ENCODE measurements around the gene RBM4. TPM values are rescaled to one million over a fixed set of nuclear protein-coding genes. Genes with fewer than 3 reads are reported as not detected.
A peak's percentile ranks its signal among the peaks of the same experiment; 100 is the strongest.

The RBM4 gene
- total and polyA plus RNA-seq, 9 donors, result 64.0 to 177 (median 121) TPM

GRCh38 chr11:66687831-66688281 lies 49.4 kb downstream of the RBM4 start:
- TF ChIP-seq CTCF (IDR thresholded peaks at IDR 0.05) (no peak), POLR2A (IDR thresholded peaks at IDR 0.05) (no peak), EP300 (IDR thresholded peaks at IDR 0.05) (no peak)
- no peak overlapping the region for H3K27ac ChIP-seq
- DNase-seq, result no peak

GRCh38 chr11:66688561-66689534 lies 50.3 kb downstream of the RBM4 start:
- Histone ChIP-seq H3K27me3 (no peaks in the 10 kb centered on the region), H3K4me3 (no peak overlapping the region), H3K9me3 (no peaks in the 10 kb centered on the region), H3K27ac (no peak overlapping the region), H3K4me1 (ENCODE audit: insufficient read depth) (no peaks in the 10 kb centered on the region), H3K36me3 (no peaks in the 10 kb centered on the region)
- intact Hi-C loops (cut with DNase I), result loop anchor here in 2 of 4 donors (5.0 to 10.0 kb wide), 2 partner anchors 112 to 274 kb away; no protein-coding TSS in a partner anchor
- DNase-seq, result peak in 1 of 5 donors; percentile 23
- TF ChIP-seq POLR2A (IDR thresholded peaks at IDR 0.05) (no peak), EP300 (IDR thresholded peaks at IDR 0.05) (no peak), CTCF (IDR thresholded peaks at IDR 0.05) (no peak)
- 75 to 80% (median 80%) methylated on average over 26 to 28 of the region's 28 CpGs for WGBS, 3 donors

More at GRCh38 chr11:66687831-66688281, 49.4 kb downstream of the RBM4 start:
- Histone ChIP-seq H3K4me3 (no peak overlapping the region), H3K27me3 (no peaks in the 10 kb centered on the region), H3K4me1 (ENCODE audit: insufficient read depth) (no peaks in the 10 kb centered on the region), H3K36me3 (no peaks in the 10 kb centered on the region), H3K9me3 (no peaks in the 10 kb centered on the region)
- 82 to 85% (median 83%) methylated on average over 13 of the region's 13 CpGs for WGBS, 3 donors
- intact Hi-C loops (cut with DNase I), result loop anchor here in 2 of 4 donors (5.0 to 10.0 kb wide), 2 partner anchors 111 to 273 kb away; no protein-coding TSS in a partner anchor

- 90 to 93% (median 90%) methylated on average over 29 to 32 of the region's 32 CpGs for WGBS, 3 donors
These were observed 51.4 kb downstream of the RBM4 start for GRCh38 chr11:66689661-66690590.

More at GRCh38 chr11:66689661-66690590, 51.4 kb downstream of the RBM4 start:
- intact Hi-C loops (cut with DNase I), result loop anchor here in 3 of 4 donors (5.0 to 10.0 kb wide), 3 partner anchors 113 to 275 kb away; no protein-coding TSS in a partner anchor
- Histone ChIP-seq H3K27me3 (no peaks in the 10 kb centered on the region), H3K4me1 (ENCODE audit: insufficient read depth) (no peaks in the 10 kb centered on the region), H3K9me3 (no peaks in the 10 kb centered on the region), H3K36me3 (no peaks in the 10 kb centered on the region), H3K27ac (no peak overlapping the region), H3K4me3 (no peak overlapping the region)
- DNase-seq, result no peak
- TF ChIP-seq POLR2A (IDR thresholded peaks at IDR 0.05), result no peak
- TF ChIP-seq CTCF (IDR thresholded peaks at IDR 0.05), result no peak
- no peak for TF ChIP-seq EP300 (IDR thresholded peaks at IDR 0.05)
